Keratinocyte (primary cell): Measurements from ENCODE around the gene SCUBE1.

Source experiments
- CTCF ChIP-seq, 3 experiments: IDR thresholded peaks in 1 of 3; conservative IDR thresholded peaks in 1 of 3; optimal IDR thresholded peaks in 1 of 3; 2 replicates in 2 of 3; 3 replicates in 1 of 3; pipeline versions ENCODE3 to v1.5.1; 2011; ENCODE audit warnings: low read length in 3 of 3, mild to moderate bottlenecking in 3 of 3, moderate library complexity in 2 of 3, control low read depth in 1 of 3, inconsistent platforms in 1 of 3; ENCODE audit not compliant: insufficient read depth in 2 of 3; ENCODE audit errors: extremely low read depth in 1 of 3
- EZH2 ChIP-seq: IDR thresholded peaks from one replicate; pipeline ENCODE4 v1.6.1; 2012; ENCODE audit warnings: inconsistent platforms, mild to moderate bottlenecking, low read length, moderate library complexity

GRCh38 chr22:43330178-43331068 lies 12.7 kb downstream of the SCUBE1 start:
- TF ChIP-seq CTCF (optimal IDR thresholded peaks at IDR 0.05 in 1 of 3, IDR thresholded peaks at IDR 0.05 in 1 of 3, conservative IDR thresholded peaks at IDR 0.05 in 1 of 3; ENCODE audit: extremely low read depth in 1 of 3, insufficient read depth in 2 of 3, low read length in 3 of 3), result no peak
- TF ChIP-seq EZH2, result no peak
